GM21786 (cell line): ENCODE data around the gene SLC4A1AP.

ENCODE experiments used
- ATAC-seq: cut with Tn5 transposase; IDR thresholded peaks from one replicate; pipeline ENCODE4 v1.9.1; 2021; ENCODE audit not compliant: unreplicated experiment

Gene SLC4A1AP

DNA sequence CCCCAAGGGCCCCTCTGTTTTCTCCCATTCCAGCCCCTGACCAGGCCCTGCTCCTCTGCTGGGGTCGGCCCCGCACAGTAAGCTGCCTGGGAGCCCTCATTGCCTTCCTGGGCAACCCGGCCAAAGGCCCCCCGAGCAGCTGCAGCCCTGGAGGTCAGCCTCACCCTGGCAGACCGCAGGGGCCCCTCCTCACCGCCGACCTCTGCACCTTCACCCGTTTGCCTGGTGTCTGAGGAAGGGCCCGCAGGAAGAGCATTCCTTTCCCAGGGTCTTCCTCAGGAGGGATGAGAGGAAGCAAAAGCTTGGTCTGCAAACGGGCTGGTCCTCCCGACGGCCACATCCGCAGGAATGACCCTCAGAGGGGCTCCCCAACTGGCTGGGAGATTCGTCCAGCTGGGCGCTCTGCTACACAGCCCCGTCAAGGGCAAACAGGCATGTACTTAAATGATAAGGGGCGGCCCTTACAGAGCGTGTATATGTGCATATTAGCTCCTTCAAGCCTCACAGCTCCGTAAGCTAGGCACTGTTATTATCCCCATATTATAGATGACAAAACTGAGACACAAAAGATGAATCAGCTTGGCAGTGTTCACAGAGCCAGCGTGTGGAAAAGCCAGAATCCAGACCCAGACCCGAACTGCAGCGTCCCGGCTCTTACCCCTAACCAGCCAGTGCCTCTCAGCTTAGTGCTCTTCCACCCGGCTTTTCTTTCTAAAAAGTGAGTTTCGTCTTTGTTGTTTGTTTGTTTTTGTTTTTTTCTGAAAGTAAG, 52.8 kb downstream of the SLC4A1AP start:
- ATAC-seq = no peak

DNA sequence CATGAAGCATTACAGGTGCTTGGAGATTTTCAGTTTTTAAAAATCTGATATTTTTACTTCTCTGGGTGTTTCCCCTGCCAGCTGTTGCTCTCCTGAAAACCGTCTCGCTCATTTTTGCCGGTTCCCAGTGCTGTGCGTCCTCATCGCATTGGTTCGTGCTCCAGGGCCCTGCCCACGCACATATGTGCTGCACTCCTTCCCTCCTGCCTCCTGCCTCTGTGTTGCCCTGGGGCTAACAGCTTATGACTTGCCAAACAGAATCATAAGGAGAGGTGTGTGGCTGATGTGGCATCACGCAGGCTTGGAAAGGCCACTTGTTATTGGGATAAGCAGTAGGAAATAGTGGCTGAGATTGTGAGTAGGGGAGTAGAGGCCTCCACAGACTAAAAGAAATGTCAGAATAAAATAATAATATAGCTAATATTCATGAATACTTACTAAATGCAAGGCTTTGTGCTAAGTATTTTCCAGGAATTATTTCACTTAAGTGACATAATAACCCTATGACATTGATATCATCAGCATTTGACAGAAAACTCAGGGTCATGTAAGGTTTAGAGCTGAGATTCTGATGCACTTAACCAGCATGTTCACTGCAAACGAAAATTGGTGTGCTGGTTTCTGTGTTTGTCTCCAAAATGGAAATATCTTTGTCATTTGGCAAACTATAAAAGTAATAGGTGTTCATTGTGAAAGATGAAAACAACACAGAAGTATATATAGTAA, 53.5 kb downstream of the SLC4A1AP start:
- no peak for ATAC-seq

DNA sequence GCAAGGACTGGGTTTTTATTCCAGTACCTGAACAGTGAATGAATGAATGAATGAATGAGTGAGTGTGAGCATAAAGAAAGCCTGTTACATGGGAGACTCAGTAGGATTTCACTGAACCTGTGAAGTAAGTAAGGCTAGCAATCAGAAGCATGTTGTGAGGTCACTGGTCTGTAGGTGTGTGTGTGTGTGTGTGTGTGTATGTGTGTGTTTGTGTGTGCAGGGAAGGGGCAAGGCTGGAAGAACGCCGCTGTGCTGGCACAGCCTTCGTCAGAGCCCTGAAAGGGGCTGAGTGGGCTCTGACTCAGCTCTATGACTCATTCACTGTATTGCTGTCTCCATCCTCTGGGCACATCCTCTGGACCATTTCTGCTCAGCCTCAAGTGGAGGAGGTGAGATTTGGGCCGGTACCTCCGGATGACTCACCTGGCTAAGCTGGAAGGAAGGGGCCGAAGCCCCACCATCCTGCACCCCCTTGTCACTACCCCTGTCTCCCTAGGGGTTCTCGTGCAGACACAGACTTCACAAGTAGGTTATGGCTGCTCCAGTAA, 56.4 kb downstream of the SLC4A1AP start:
- no peak for ATAC-seq

DNA sequence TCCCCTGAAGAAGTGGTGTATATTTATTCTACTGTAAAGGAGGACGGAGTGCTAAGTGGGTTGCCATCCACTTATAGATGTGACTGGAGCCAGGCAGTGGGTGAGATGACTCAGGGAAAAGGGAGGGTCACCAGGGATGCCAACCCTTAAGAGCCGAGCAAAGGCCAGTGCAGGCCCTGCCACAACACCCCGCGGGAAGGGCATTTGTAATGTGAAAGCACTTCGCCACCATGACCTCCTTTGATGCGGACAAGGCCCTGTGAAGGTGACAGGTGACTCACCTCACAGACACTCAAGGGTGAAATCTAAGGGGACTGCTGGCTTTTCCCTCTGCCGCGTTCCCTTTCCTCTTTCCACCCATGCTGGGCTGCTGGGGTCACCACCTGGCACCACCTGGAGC, 57.6 kb downstream of the SLC4A1AP start:
- ATAC-seq = no peak

DNA sequence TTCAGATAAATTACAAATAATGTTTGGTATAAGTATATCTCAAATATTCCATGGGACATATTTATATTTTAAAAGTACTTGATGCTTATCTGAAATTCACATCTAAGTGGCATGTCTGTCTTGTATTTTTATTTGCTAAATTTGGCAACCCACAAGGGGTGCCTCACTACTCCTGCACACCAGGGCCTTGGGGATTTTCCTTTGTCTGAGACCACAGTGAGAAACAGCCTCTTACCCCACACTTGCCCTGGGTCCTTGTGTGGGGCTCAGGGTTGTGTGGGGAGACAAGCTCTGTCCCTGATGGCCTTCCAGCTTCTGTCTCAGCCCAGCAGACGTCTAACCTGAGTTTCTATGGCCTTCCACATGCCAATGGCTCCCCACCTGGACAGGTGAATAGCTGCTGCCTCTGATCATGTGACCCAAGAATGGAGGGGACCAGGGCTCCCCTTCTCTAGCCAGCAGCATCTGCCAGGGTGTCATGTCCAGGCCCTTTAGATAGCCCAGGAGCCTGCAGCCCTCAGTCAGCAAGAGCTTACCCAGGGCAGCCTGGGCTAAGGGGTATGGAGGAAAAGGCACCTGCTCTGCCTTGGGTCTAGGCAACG, 58.3 kb downstream of the SLC4A1AP start:
- ATAC-seq = no peak

DNA sequence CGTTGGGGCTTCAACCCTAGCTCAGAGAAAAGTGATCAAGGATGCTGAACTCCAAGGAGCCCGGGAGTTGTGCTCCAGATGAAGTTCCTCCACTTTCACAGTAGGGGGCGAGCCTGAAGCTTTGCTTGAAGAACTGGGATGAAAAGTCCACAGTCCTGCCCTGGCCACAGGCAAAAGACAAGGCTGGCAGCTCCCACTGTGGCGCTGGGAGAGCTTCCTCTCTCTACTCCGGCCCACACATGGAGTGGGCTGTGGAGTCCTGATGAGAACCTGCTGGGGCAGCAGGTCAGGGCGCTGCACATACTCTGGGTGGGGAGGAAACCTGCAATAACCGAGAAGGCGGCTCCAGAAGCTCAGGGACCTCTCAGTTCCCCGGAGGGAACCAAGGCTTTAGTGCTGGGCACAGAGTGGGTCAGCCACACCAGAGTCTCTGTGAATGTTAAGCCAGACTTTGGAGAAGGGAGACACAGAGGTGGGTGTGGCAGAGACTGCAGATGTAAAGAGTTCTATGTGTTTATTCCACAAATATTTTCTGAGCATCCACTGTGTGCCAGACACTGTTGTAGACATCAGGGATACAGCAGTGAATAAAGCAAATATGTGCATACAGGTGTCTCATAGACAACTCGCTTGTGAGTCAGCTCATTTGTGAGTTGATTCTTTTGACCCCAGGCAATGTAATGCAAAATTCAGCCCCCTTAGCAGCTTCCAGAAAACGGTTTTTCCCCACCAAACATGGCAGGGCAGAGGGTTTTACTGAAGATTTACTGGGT, 59.9 kb downstream of the SLC4A1AP start:
- no peak for ATAC-seq

DNA sequence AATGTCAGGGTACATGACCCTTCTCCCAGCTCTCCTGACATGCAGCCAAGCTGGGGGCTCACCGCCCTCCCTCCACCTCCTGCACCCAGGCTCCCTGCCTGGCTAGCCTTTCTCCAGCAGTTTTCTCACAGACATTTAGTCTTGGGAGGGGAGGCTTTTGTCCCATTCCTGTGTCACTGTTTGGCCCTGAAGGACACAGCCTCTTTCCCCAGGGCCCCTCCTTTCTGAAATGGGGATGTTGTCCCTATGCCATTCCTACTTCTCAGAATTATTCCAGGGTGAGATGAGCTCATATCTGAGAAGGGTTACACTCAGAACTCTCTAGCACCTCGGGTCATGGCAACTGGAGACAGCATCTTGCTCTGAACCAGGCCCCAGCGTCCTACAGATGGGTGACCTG, 60.5 kb downstream of the SLC4A1AP start:
- no peak for ATAC-seq

DNA sequence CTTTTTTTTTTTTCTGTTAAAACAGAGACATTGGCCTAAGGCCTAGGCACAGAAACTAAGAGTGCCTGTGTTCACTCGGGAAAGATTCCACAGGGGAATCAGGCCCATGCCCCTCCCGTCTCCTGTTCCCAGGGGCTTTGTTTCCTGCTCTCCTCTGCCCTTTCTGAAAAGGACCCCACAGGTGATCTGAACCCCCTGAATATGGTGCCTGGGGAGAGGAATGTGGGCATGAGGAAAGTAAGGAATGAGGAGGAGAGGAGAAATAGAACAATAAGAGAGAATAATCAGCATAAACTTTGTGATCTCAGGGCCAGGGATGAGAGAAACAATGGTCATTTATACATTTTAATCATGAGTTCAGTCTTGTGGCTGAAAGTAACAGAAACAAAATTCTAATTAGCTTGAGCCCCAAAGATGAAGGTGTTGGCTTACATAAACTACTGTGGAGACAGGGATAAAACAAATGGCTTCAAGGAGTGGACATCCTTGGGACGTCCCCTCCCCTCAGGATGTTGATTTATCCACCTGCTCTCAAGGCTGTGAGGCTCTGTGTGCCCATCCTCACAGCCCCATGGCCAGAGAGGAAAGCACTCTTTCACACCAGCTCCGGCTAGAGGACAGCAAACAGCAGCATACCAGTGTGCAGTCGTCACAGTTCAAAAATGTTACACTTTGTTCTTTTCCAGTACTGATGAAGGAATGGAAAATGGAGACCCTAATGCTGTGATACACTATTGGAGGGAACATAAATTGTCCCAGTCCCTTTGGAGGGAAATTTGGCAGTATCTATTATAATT, 61.4 kb downstream of the SLC4A1AP start:
- no peak for ATAC-seq

DNA sequence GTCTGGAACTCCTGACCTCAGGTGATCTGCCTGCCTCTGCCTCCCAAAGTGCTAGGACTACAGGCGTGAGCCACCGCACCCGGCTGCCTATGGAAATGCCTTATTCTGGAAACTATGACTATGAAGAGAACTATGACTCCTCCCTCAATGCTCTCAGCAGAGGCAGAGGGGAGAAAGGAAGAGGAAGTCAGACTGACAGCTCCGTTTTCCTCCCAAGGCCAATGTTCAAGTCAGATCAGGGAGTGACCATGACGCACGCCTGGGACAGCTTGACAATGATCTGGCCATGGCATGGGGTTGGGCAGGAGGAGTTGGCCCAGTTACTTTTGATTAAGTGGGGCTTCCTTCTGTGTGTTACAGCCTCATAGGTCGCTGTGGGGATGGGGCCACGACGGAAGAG, 63.6 kb downstream of the SLC4A1AP start:
- ATAC-seq = no peak

DNA sequence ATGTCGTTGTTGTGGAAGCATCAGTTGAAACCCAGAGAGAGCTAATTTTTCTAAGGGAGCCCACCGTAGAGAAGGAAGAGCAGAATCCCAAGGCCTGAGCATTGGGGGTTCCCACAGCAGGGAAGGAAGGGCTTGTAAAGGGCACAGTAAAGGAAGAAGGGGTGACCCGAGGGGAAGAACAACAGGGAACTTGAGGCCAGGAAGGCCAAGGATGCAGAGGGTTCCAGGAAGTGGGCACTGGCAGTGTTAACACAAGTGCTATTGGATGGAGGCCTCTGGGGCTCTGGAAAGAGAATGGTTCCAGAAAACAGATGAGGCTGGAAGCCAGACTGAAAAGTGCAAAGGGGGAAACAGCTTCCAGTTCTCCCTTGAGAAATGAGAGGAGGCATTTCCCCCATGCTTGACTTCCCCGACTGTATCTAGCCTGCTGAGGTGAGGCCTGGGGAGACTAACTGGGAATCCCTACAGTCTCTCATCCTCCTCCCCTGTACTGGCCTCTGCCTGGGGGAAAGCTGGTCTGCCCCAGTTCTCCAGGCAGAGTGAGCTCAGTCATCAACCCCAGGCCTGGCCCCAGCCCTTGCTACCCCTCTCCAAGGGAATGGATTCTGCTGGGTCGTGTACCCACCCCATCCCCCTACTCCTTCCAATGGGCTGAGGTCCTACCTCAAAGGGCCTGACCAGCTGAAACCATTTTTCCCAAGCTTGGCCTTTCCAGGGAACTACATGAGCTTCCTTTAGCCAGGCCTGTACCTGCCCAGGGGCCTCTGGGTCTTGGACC, 64.6 kb downstream of the SLC4A1AP start:
- no peak for ATAC-seq

DNA sequence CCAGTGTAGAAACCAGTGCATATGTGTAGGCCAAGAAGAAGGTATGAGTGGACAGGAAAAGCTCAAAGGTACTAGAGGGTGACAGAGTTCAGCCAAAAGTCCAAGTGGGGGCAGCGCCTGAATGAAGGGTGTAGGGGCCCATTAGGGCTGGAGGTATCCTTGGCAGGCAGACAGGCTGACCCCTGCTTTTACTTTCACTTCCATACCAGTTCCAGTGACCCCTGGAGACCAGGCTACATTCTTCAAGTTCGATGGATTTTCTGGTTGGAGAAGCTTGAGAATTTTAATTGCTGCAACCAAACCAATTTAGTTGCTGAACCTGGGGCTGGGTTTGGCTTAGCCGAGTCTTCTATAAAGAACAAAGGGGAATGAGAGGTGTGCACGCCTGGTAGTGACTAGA, 65.5 kb downstream of the SLC4A1AP start:
- ATAC-seq = no peak

DNA sequence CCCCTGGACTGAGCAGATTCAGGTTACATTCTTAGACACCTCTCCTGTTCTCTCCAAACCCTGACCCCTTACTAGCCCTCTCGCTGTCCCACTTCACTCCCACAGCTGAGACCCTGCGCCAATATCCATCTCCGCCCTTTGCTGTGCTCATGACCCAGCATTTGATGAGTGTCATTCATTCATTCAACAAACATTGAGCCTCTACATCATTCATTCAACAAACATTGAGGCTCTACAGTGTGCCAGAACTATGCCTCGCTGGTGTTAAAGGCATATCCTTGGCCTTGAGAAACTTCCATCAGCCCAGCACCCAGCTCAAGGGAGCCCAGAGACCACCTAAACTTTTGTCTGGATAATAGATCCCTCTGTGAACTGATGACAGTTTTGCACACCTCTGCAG, 65.9 kb downstream of the SLC4A1AP start:
- no peak for ATAC-seq

DNA sequence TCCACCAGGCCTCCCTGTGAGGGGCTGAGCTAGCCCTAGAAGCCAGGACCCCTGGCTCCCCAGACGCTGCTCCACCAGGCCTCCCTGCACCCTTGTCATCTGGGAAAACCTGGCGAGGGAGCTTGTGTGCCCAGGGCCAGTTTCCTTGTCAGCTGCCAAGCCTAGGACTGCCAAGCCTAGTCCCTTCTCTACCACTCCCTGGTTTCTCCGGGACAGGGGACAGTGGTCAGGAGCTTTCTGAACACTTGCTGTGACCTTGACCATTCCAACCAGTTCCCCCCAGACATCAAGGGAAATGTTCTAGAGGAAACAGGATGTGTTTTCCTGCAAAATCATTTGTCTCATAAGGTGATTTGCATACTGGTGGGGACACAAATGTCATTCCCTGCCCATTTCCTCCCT, 66.6 kb downstream of the SLC4A1AP start:
- ATAC-seq = no peak

DNA sequence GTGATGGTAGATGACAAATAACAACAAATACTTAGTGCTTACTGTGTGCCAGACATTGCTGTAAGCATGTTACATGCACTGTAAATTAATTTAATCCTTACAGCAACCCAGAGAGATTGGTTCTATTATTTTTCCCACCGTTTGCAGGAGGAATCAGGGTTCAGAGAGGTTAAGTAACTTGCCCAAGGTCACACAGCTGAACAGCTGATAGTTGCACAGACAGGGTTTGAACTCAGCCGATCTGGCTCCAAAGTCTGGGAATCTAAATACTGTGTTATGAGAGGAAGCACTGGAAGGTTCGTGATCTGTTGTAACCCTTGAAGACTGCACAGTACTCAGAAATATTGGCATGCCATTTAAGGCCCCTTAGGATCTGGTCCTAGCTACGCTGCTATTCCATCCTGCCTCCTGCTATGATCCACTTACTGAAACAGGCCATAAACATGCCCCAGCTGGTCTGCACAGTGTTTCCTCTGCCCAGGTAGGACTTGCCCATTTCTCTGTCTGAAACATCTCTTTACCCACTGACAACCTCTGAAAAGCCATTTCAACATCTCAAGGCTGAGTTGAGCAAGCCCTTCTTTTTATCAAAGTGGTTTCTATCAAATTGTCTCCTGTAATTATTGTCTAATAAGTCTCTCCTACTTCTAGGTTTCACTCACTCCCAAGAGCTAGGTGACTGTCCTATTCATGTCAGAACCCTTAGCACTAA, 67.4 kb downstream of the SLC4A1AP start:
- no peak for ATAC-seq

DNA sequence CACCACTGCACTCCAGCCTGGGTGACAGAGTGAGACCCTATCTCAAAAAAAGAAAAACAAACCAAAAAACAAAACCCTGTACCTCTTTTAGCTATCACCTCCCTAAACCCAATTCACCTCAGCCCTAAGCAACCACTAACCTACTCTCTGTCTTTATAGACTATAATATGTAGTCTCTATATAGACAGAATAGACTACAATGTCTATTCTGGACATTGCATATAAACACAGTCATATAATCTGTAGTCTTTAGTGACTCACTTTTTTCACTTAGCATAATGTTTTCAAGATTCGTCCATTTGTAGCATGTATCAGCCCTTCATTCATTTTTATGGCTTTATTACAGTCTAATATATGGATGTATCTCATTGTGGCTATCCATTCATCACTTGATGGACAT, 70.6 kb downstream of the SLC4A1AP start:
- ATAC-seq = no peak

DNA sequence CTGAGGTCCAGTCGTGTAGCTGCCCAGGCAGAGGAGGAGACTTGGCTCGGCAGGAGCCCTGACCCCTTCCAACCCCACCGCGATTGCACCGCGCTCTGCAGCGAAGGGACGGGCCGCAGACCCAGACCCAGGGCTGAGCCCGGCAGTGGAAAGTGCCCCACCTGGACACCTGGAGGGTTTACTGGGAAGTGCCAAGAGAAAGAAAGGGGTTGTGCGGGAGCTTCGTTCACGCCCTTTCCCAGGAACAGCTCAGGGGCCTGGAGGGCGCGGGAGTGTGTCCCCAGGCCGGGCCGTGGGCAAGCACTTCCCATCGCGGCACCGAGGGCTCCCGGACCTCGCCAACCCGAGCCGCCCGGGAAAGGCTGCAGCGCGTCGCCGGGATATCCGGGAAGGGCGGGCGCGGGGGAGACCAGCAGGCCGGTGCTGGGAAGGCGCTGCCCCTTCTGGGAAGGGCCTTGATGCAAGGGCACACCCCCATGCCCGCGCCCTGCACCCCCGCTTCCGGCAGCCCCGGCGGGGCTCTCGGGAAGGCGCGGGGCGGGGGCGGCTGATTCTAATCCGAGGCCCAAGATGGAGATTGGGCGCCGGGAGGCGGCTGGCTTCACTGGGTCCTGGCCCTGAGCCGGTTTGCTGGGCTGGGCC, 71.7 kb downstream of the SLC4A1AP start:
- no peak for ATAC-seq

DNA sequence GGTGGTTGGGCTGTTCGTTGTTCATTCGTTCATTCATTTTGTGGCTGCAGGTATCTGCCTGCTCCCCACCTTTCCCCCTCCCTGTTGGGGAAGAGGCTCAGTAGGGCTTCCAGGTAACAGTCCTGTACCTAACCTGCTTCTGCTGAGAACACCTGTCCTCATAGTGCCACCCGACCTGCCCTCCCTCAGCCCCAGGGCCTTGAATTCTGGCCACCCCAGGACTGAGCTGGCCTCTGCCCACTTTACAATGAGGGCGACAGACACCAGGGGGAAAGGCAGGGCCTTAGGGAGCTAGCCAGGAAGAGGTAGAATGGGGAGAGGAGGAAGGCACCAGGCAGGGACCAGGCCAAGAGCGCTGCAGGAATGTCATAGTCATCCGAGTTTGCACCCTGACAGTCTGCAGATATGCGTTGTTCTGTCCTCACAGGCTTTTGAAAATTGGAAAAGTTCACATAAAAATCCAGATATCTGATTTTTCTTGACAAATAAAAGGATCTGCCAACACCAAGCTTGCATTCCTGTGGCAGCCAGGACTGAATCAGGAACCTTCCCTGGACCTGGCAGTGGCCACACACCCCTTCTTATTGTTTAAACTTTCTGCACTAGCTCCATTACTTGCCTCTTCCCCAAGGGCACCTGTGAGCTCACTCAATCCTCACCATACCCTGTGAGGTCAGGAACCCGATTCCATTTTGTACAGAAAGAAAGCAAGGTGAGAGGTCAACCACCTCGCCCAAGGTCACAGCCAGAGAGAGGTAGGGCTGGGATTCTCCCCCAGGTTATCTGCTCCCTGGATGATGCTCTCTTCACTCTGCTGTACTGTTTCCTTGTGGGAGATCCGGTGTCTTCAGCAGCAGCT, 72.6 kb downstream of the SLC4A1AP start:
- ATAC-seq = no peak

DNA sequence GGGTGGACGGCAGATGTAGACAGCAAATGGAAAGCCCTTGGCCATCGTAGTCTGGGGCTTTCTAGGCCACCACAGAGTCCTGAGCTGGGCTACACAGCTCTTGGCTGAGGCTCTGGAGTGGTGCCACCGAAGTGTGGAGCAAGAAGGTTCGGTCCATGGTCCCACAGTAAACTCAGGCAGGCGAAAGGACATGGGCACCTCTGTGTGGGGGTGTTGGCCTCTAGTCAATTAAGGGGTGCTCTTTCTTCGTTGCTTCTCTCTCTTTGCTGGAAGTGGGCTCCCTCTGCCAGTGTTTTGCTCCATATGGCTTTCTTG, 73.2 kb downstream of the SLC4A1AP start:
- ATAC-seq = no peak
